Measurements from ENCODE around the gene MGAM2. TPM values are rescaled to one million over a fixed set of nuclear protein-coding genes. Genes with fewer than 3 reads are reported as not detected.

The MGAM2 gene
- polyA plus RNA-seq, 1 experiment: not detected

GRCh38 chr7:142153400-142153799 is 41.9 kb downstream of the MGAM2 start:
- no peak for TF ChIP-seq CTCF (IDR thresholded peaks at IDR 0.05; ENCODE audit: low read depth, low read length)
- Histone ChIP-seq H3K4me3 (ENCODE audit: low read depth, low read length) (no peak overlapping the region), H3K9me3 (ENCODE audit: control insufficient read depth, insufficient read depth, low read length) (peaks cover 16% of the 10 kb centered on the region), H3K27me3 (ENCODE audit: control insufficient read depth, insufficient read depth, low read length) (no peaks in the 10 kb centered on the region), H3K27ac (ENCODE audit: low read depth, low read length) (no peak overlapping the region)
- CTCF ChIA-PET: no interaction called here
- POLR2A ChIA-PET: no interaction called here
- no peak for DNase-seq (ENCODE audit: low read depth, low spot score)

GRCh38 chr7:142158736-142159496 is 47.4 kb downstream of the MGAM2 start:
- ChIA-PET CTCF (no interaction called here), POLR2A (no interaction called here)
- DNase-seq (ENCODE audit: low read depth, low spot score): no peak
- peaks cover 7% of the 10 kb centered on the region; the same call in 1 of the 2 replicates for H3K9me3 ChIP-seq (ENCODE audit: control insufficient read depth, insufficient read depth, low read length)
- no peaks in the 10 kb centered on the region for H3K27me3 ChIP-seq (ENCODE audit: control insufficient read depth, insufficient read depth, low read length)
- no peak for TF ChIP-seq CTCF (IDR thresholded peaks at IDR 0.05; ENCODE audit: low read depth, low read length)
- no peak overlapping the region for H3K4me3 ChIP-seq (ENCODE audit: low read depth, low read length)
- H3K27ac ChIP-seq (ENCODE audit: low read depth, low read length): no peak overlapping the region

- TF ChIP-seq CTCF (IDR thresholded peaks at IDR 0.05; ENCODE audit: low read depth, low read length): no peak
- no peak for DNase-seq (ENCODE audit: low read depth, low spot score)
- Histone ChIP-seq H3K9me3 (ENCODE audit: control insufficient read depth, insufficient read depth, low read length) (peaks cover 12% of the 10 kb centered on the region; the same call in 1 of the 2 replicates), H3K27me3 (ENCODE audit: control insufficient read depth, insufficient read depth, low read length) (no peaks in the 10 kb centered on the region), H3K27ac (ENCODE audit: low read depth, low read length) (no peak overlapping the region), H3K4me3 (ENCODE audit: low read depth, low read length) (no peak overlapping the region)
- ChIA-PET CTCF (no interaction called here), POLR2A (no interaction called here)
Measured at GRCh38 chr7:142161921-142162320, 50.4 kb downstream of the MGAM2 start.

GRCh38 chr7:142168746-142169145 is 57.2 kb downstream of the MGAM2 start:
- POLR2A ChIA-PET: no interaction called here
- CTCF ChIA-PET: no interaction called here
- no peaks in the 10 kb centered on the region for H3K27me3 ChIP-seq (ENCODE audit: control insufficient read depth, insufficient read depth, low read length)
- H3K9me3 ChIP-seq (ENCODE audit: control insufficient read depth, insufficient read depth, low read length): peaks cover 18% of the 10 kb centered on the region
- TF ChIP-seq CTCF (IDR thresholded peaks at IDR 0.05; ENCODE audit: low read depth, low read length): no peak
- no peak for DNase-seq (ENCODE audit: low read depth, low spot score)
- H3K4me3 ChIP-seq (ENCODE audit: low read depth, low read length): no peak overlapping the region
- H3K27ac ChIP-seq (ENCODE audit: low read depth, low read length): no peak overlapping the region

GRCh38 chr7:142172932-142173331 is 61.4 kb downstream of the MGAM2 start:
- H3K27me3 ChIP-seq (ENCODE audit: control insufficient read depth, insufficient read depth, low read length): no peaks in the 10 kb centered on the region
- no peak overlapping the region for H3K27ac ChIP-seq (ENCODE audit: low read depth, low read length)
- no peak overlapping the region for H3K4me3 ChIP-seq (ENCODE audit: low read depth, low read length)
- no peak for TF ChIP-seq CTCF (IDR thresholded peaks at IDR 0.05; ENCODE audit: low read depth, low read length)
- no peak for DNase-seq (ENCODE audit: low read depth, low spot score)
- ChIA-PET POLR2A (no interaction called here), CTCF (no interaction called here)
- H3K9me3 ChIP-seq (ENCODE audit: control insufficient read depth, insufficient read depth, low read length): peaks cover 10% of the 10 kb centered on the region
